Mucosa of rectum (tissue), 2 donors: ENCODE measurements around the gene ADCY1.

Experiments used
- H3K27ac ChIP-seq, 2 donors: one replicate each; pipeline ENCODE4 v1.7.0; 2013; ENCODE audit warnings: inconsistent platforms in 2 of 2, low read depth in 2 of 2, low read length in 2 of 2
- H3K27me3 ChIP-seq, 2 donors: one replicate each; pipeline ENCODE4 v1.7.0; 2013; ENCODE audit warnings: low read length in 2 of 2; ENCODE audit not compliant: control insufficient read depth in 2 of 2, insufficient read depth in 2 of 2
- H3K36me3 ChIP-seq, 2 donors: one replicate each; pipeline ENCODE4 v1.7.0; 2013; ENCODE audit warnings: low read length in 2 of 2; ENCODE audit not compliant: control insufficient read depth in 2 of 2, insufficient read depth in 2 of 2
- H3K4me1 ChIP-seq, 2 donors: one replicate each; pipeline ENCODE4 v1.7.0; 2013; ENCODE audit warnings: low read length in 2 of 2, mild to moderate bottlenecking in 1 of 2; ENCODE audit not compliant: control insufficient read depth in 2 of 2, insufficient read depth in 2 of 2
- H3K4me3 ChIP-seq, 2 donors: one replicate each; pipeline ENCODE4 v1.7.0; 2013; ENCODE audit warnings: low read length in 2 of 2
- H3K9ac ChIP-seq, 2 donors: one replicate each; pipeline ENCODE4 v1.7.0; 2013; ENCODE audit warnings: low read length in 2 of 2, low read depth in 1 of 2, mild to moderate bottlenecking in 1 of 2
- H3K9me3 ChIP-seq, 2 donors: one replicate each; pipeline ENCODE4 v1.7.0; 2013; ENCODE audit warnings: low read length in 2 of 2; ENCODE audit not compliant: control insufficient read depth in 2 of 2
- donor health status: healthy.
- donor health status: Normal muscosa, but diverticular disease.

ADCY1 gene

GRCh38 chr7:45652630-45653029, 78.5 kb downstream of the ADCY1 start:
- no peak overlapping the region for H3K4me3 ChIP-seq
- H3K9me3 ChIP-seq: no peaks in the 10 kb centered on the region
- H3K27me3 ChIP-seq: no peaks in the 10 kb centered on the region
- H3K9ac ChIP-seq: no peak overlapping the region
- H3K27ac ChIP-seq: no peak overlapping the region
- no peaks in the 10 kb centered on the region for H3K36me3 ChIP-seq
- no peaks in the 10 kb centered on the region for H3K4me1 ChIP-seq

GRCh38 chr7:45653209-45653907, 79.2 kb downstream of the ADCY1 start:
- no peak overlapping the region for H3K27ac ChIP-seq
- no peaks in the 10 kb centered on the region for H3K27me3 ChIP-seq
- no peaks in the 10 kb centered on the region for H3K36me3 ChIP-seq
- no peak overlapping the region for H3K4me3 ChIP-seq
- H3K9me3 ChIP-seq: no peaks in the 10 kb centered on the region
- H3K4me1 ChIP-seq: no peaks in the 10 kb centered on the region
- no peak overlapping the region for H3K9ac ChIP-seq

DNA sequence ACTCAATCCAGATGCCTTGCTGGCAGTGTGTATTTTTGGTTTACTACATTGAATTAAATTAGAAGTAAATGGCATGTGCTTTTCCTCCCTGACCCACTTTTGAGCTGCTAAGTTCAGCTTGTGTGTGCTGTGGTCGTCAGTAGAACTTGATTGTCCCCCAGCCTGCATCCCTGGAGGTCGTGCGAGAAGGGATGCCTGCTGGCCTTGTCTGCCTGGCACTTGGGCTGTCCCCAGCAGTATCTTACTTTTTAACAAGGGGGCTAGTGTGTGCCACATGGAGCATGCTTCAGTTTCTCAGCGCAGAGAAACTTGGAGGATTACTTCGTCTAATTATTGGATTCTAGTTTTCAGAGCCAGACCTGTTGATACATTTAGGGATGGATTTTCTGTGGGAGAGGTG, 80.2 kb downstream of the ADCY1 start:
- Histone ChIP-seq H3K9me3 (no peaks in the 10 kb centered on the region), H3K4me1 (no peaks in the 10 kb centered on the region), H3K36me3 (no peaks in the 10 kb centered on the region), H3K27ac (no peak overlapping the region), H3K9ac (no peak overlapping the region), H3K27me3 (no peaks in the 10 kb centered on the region), H3K4me3 (no peak overlapping the region)

- Histone ChIP-seq H3K4me1 (no peaks in the 10 kb centered on the region), H3K27me3 (no peaks in the 10 kb centered on the region), H3K4me3 (no peak overlapping the region), H3K36me3 (no peaks in the 10 kb centered on the region), H3K9ac (no peak overlapping the region), H3K27ac (no peak overlapping the region), H3K9me3 (no peaks in the 10 kb centered on the region)
Observed at GRCh38 chr7:45655539-45655938, 81.4 kb downstream of the ADCY1 start.

DNA sequence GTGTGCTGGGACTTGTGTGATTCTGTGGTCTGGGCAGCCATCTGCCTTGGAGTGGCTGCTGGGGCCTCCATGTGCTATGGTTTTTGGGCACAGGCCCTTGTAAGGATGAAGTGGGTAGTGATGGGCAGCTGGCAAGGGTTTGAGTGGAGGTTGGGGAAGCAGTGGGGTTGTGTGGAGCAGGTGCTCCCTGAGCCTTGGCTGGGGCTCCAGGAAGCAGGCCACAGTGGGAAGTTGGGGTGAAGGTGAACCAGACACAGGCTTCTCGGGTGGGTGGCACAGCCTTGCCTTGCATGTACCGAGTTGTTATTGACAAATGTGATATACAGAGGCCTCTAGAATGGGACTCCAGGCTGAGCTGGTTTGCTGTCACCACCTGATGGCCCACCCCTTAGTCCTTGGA, 82.3 kb downstream of the ADCY1 start:
- Histone ChIP-seq H3K27me3 (no peaks in the 10 kb centered on the region), H3K4me1 (no peaks in the 10 kb centered on the region), H3K9ac (no peak overlapping the region), H3K36me3 (no peaks in the 10 kb centered on the region), H3K9me3 (no peaks in the 10 kb centered on the region), H3K4me3 (no peak overlapping the region), H3K27ac (no peak overlapping the region)

DNA sequence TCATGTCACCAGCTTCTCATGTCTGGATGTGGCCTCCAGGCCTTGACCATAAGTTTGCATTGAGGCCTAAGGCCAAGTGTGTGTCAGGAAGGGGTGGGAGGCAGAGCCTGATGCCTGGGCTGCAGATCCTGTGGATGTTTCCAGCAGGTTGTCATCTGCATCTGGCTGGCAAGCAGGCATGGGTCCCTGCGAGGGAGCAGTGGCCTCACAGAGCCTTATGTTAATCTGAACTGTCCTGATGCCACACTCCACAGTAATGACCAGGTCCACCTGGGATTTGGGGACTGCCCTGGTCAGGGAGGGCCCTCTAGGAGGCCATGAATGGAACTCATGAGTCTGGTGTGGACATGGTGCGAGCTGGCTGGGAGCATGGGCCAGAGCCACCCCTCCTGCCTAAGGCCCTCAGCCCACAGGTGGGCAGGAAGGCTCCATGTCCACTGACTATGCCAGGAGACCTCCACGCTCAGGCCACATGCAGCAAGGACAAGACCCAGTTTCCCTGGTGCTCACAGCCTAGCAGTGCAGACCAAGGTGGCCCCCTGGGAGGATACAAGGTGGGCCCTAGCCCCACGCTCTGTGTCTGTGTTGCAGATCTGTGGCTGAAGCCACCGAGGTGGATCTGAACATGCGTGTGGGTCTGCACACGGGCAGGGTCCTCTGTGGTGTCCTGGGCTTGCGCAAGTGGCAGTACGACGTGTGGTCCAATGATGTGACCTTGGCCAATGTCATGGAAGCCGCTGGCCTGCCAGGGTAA, 83.1 kb downstream of the ADCY1 start:
- Histone ChIP-seq H3K9ac (no peak overlapping the region), H3K4me3 (no peak overlapping the region), H3K4me1 (no peaks in the 10 kb centered on the region), H3K36me3 (no peaks in the 10 kb centered on the region), H3K27ac (no peak overlapping the region), H3K27me3 (no peaks in the 10 kb centered on the region), H3K9me3 (no peaks in the 10 kb centered on the region)

- Histone ChIP-seq H3K9me3 (no peaks in the 10 kb centered on the region), H3K4me1 (no peaks in the 10 kb centered on the region), H3K27ac (no peak overlapping the region), H3K36me3 (no peaks in the 10 kb centered on the region), H3K4me3 (no peak overlapping the region), H3K9ac (no peak overlapping the region), H3K27me3 (no peaks in the 10 kb centered on the region)
Observed at GRCh38 chr7:45657890-45658715, 83.9 kb downstream of the ADCY1 start.

GRCh38 chr7:45658716-45659495, 84.7 kb downstream of the ADCY1 start:
- H3K27me3 ChIP-seq: no peaks in the 10 kb centered on the region
- no peak overlapping the region for H3K4me3 ChIP-seq
- H3K27ac ChIP-seq: no peak overlapping the region

GRCh38 chr7:45659496-45660139, 85.5 kb downstream of the ADCY1 start:
- Histone ChIP-seq H3K36me3 (no peaks in the 10 kb centered on the region), H3K4me1 (no peaks in the 10 kb centered on the region), H3K27me3 (no peaks in the 10 kb centered on the region), H3K9ac (no peak overlapping the region), H3K27ac (no peak overlapping the region), H3K4me3 (no peak overlapping the region), H3K9me3 (no peaks in the 10 kb centered on the region)

More at GRCh38 chr7:45658716-45659495, 84.7 kb downstream of the ADCY1 start:
- no peaks in the 10 kb centered on the region for H3K36me3 ChIP-seq
- H3K4me1 ChIP-seq: no peaks in the 10 kb centered on the region
- H3K9me3 ChIP-seq: no peaks in the 10 kb centered on the region
- H3K9ac ChIP-seq: no peak overlapping the region
